ENCODE results near the gene TBC1D1. TPM values are rescaled to one million over a fixed set of nuclear protein-coding genes. Genes with fewer than 3 reads are reported as not detected.

Gene TBC1D1
- total and polyA plus RNA-seq, 10 donors, result 49.3 to 142 (median 95.5) TPM

GRCh38 chr4:37964734-37965457 is 74.0 kb downstream of the TBC1D1 start:
- peaks cover 0 to 4% (median 0%) of the 10 kb centered on the region in 6 donors for H3K36me3 ChIP-seq
- H3K27me3 ChIP-seq (replicated peaks in 1 of 7), result no peaks in the 10 kb centered on the region
- TF ChIP-seq POLR2AphosphoS5 (IDR thresholded peaks at IDR 0.05) (no peak), CTCF (IDR thresholded peaks at IDR 0.05 in 8 of 11, conservative IDR thresholded peaks at IDR 0.05 in 3 of 11) (no peak), POLR2A (IDR thresholded peaks at IDR 0.05) (no peak)
- 66 to 80% (median 73%) methylated on average over 4 of the region's 4 CpGs for WGBS, 5 donors
- H3K9me3 ChIP-seq, result no peaks in the 10 kb centered on the region
- peaks cover 0 to 48% (median 21%) of the 10 kb centered on the region in 6 donors for H3K4me1 ChIP-seq
- no peak for DNase-seq
- H3K27ac ChIP-seq, result no peak overlapping the region
- intact Hi-C loops (cut with DNase I; ENCODE audit: low total_unique reads), result no loop called here
- no peak overlapping the region for H3K4me3 ChIP-seq

- TF ChIP-seq CTCF (IDR thresholded peaks at IDR 0.05 in 8 of 11, conservative IDR thresholded peaks at IDR 0.05 in 3 of 11) (no peak), POLR2A (IDR thresholded peaks at IDR 0.05) (no peak), POLR2AphosphoS5 (IDR thresholded peaks at IDR 0.05) (no peak)
- Histone ChIP-seq H3K36me3 (no peaks in the 10 kb centered on the region), H3K4me3 (no peak overlapping the region), H3K27ac (no peak overlapping the region), H3K27me3 (replicated peaks in 1 of 7) (no peaks in the 10 kb centered on the region), H3K9me3 (no peaks in the 10 kb centered on the region), H3K4me1 (peaks cover 0 to 58% (median 29%) of the 10 kb centered on the region in 6 donors)
- intact Hi-C loops (cut with DNase I; ENCODE audit: low total_unique reads), result no loop called here
- WGBS, 5 donors, result 76 to 94% (median 82%) methylated on average over 3 of the region's 3 CpGs
- DNase-seq, result no peak
Observed at GRCh38 chr4:37966044-37966443, 75.2 kb downstream of the TBC1D1 start.

GRCh38 chr4:37967736-37968135 is 76.9 kb downstream of the TBC1D1 start:
- no peaks in the 10 kb centered on the region for H3K27me3 ChIP-seq (replicated peaks in 1 of 7)
- H3K27ac ChIP-seq, result no peak overlapping the region
- peaks cover 0 to 57% (median 28%) of the 10 kb centered on the region in 6 donors for H3K4me1 ChIP-seq
- H3K4me3 ChIP-seq, result no peak overlapping the region
- H3K36me3 ChIP-seq, result no peaks in the 10 kb centered on the region
- 54 to 69% (median 57%) methylated on average over 5 of the region's 5 CpGs for WGBS, 5 donors
- intact Hi-C loops (cut with DNase I; ENCODE audit: low total_unique reads), result no loop called here
- no peaks in the 10 kb centered on the region for H3K9me3 ChIP-seq
- TF ChIP-seq CTCF (IDR thresholded peaks at IDR 0.05 in 8 of 11, conservative IDR thresholded peaks at IDR 0.05 in 3 of 11) (no peak), POLR2A (IDR thresholded peaks at IDR 0.05) (no peak), POLR2AphosphoS5 (IDR thresholded peaks at IDR 0.05) (no peak)
- DNase-seq, result no peak

GRCh38 chr4:37968747-37969146 is 77.9 kb downstream of the TBC1D1 start:
- H3K36me3 ChIP-seq, result no peaks in the 10 kb centered on the region
- H3K9me3 ChIP-seq, result no peaks in the 10 kb centered on the region
- WGBS, 5 donors, result 81 to 96% (median 90%) methylated on average over 3 of the region's 3 CpGs
- no peak overlapping the region for H3K27ac ChIP-seq
- no peak overlapping the region for H3K4me3 ChIP-seq
- H3K4me1 ChIP-seq, result peaks cover 0 to 52% (median 28%) of the 10 kb centered on the region in 6 donors
- TF ChIP-seq POLR2A (IDR thresholded peaks at IDR 0.05) (no peak), CTCF (IDR thresholded peaks at IDR 0.05 in 8 of 11, conservative IDR thresholded peaks at IDR 0.05 in 3 of 11) (no peak), POLR2AphosphoS5 (IDR thresholded peaks at IDR 0.05) (no peak)
- intact Hi-C loops (cut with DNase I; ENCODE audit: low total_unique reads), result no loop called here
- DNase-seq, result no peak
- H3K27me3 ChIP-seq (replicated peaks in 1 of 7), result no peaks in the 10 kb centered on the region

All from spleen (tissue), 11 donors.